SK-N-MC (cell line): ENCODE data around the gene NR2F2.

Experiments used
- EZH2 ChIP-seq: fragments of 200-600 bp; sonication (generic); IDR thresholded peaks from one replicate; pipeline ENCODE4 v1.6.1; 2017; ENCODE audit warnings: antibody characterized with exemption
- POLR2AphosphoS5 ChIP-seq: IDR thresholded peaks from 2 replicates; pipeline ENCODE4 v1.6.1; 2012; ENCODE audit warnings: mild to moderate bottlenecking, low read depth, low read length, borderline replicate concordance

DNA sequence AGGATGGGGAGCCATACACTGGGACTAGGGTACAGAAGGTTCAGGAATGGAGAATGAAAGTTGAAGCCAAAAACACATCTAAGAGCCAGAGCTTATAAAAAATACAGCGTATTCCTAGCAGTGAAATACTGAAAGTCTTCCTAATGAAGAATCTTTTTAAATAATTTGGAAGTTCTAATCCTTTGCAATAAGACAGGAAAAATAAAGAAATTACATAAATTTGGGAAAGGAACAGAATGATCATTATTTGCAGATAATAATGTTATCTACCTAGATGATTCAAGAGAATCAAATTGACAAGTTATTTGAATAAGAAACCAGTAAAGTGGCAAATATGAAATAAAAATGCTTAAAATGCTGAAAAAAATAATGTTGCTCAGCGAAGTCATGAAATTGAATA, 32.3 kb upstream of the NR2F2 start:
- TF ChIP-seq EZH2 (no peak), POLR2AphosphoS5 (no peak)
